NCI-H82 treated with DMSO at 0.1 percent for 48 hours (cell line): ENCODE data around the gene CLEC1A.

Experiments used
- DNase-seq: peaks from one replicate; lab custom pipeline; 2025; ENCODE audit not compliant: unreplicated experiment; lab: John Stamatoyannopoulos, UW

Gene CLEC1A, protein sequence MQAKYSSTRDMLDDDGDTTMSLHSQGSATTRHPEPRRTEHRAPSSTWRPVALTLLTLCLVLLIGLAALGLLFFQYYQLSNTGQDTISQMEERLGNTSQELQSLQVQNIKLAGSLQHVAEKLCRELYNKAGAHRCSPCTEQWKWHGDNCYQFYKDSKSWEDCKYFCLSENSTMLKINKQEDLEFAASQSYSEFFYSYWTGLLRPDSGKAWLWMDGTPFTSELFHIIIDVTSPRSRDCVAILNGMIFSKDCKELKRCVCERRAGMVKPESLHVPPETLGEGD

DNA sequence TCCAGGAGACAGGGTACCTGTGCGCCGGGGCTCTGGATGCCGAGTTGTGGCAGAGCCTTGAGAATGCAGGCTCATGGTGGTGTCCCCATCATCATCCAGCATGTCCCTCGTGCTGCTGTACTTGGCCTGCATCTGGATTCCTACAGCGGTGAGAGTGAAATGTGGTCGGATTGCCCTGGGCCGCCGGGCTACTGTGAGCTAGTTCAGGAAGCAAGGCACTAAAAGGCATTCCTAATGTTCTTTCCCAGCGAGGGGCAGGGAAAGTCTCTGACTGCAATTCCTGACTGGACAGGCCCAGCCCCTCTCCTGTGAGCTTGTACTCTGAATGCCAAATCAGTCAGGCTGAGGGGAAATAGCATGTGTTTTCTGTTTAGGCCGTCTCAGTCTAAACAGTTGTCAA is at the start of gene CLEC1A:
CLEC1A (minus strand) TSS at position 195 of the 400 bp plus-strand sequence; CDS start at position 132, 63 bp downstream.
- no peak for DNase-seq

DNA sequence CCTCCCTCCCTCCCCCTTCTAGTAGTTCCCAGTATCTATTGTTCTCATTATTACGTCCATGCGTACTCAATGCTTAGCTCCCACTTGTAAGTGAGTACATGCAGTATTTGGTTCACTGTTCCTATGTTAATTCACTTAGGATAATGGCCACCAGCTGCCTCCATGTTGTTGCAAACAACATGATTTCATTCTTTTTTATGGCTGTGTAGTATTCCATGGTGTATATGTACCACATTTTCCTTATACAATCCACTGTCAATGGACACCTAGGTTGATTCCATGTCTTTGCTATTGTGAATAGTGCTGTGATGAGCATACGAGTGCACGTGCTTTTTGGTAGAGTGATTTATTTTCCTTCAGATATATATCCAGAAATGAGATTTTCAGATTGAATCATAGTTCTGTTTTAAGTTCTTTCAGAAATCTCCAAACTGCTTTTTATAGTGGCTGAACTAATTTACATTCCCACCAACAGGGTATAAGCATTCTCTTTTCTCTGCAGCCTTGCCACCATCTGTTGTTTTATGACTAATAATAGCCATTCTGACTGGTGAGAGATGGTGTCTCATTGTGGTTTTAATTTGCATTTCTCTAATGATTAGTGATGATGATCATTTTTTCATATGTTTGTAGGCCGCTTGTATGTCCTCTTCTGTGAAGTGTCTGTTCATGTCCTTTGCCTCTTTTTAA is 49.1 kb upstream of the CLEC1A start:
- no peak for DNase-seq

DNA sequence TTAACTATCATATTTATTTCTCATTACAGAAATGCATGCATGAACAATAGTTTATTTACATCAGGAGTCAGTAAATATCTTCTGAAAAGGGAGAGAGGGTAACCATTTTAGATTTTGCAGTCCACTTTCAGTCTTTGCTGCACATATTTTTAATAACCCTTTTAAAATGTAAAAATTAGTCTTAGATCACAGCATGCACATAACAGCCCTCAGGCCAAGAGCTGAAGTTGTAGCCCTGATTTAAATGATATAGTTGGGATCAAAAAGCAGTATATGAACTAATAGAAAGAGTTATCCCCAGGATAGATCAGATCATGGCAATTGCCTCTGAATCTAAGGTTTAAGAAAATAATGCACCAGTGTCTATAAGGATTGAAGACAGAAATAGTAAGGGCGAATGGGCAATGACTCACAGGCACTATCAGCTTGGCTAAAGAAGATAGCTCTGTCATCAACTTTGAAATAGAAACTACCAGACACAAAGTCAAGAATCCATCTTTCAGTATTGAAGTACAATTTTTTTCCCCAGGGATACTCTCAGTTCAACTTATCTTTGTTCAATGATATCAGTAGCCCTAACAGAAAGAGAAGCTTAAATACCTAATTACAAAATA is 44.3 kb upstream of the CLEC1A start:
- DNase-seq: no peak

DNA sequence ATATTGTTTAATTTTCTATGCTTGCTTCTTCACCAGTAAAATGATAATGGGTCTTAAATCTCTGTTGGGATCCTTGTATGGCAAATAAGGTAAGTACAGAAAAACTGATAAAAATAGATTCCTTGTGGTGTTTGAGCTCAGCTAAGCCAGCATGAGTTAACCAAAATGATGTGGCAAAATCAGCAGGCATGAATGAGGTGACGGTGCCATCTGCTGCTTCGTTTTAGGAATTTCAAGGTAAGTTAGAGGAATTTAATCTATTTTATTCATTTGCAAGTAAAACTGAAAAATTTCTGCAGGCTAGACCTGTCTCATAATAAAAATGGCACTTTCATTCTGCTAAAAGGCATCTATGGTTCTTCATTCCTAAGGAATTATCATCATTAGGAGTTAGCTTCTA is 41.2 kb upstream of the CLEC1A start:
- DNase-seq: peak; percentile 24

DNA sequence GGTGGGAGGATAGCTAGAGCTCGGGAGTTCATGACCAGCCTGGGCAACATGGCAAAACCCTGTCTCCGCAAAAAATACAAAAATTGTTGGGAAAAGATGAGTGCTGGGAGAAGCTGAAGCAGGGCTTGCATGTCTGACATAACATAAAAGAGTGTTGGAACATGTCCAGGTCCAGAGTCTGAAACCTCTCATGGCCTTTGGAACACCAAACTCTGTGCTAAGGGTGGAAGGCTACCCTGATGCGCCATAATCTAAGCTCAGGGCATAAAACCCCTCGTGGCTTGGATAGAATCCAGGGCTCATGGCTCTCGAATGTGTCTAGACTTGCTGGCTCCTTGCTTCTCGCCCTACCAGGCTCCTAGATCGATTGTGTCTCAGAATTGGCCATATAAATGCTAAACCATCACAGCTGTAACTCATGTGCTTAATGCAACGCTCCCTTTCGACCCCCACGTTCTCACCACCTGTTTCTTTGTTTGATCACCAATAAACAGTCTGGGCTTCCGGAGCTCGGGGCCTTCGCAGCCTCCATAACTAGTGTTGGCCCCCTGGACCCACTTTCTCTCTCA is 37.9 kb upstream of the CLEC1A start:
- DNase-seq: no peak

DNA sequence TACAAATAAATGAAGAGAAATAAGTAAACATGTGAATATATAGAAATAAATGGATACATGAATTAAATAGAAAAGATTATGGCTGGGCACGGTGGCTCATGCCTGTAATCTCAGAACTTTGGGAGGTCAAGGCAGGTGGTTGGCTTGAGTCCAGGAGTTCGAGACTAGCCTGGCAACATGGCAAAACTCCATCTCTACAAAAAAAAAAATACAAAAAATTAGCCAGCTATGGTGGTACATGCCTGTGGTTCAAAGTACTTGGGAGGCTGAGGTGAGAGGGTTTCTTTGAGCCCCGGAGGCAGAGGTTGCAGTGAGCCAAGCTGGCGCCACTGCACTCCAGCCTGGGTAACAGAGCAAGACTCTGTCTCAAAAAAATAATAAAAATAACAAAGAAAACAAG is 36.3 kb upstream of the CLEC1A start:
- DNase-seq: no peak

DNA sequence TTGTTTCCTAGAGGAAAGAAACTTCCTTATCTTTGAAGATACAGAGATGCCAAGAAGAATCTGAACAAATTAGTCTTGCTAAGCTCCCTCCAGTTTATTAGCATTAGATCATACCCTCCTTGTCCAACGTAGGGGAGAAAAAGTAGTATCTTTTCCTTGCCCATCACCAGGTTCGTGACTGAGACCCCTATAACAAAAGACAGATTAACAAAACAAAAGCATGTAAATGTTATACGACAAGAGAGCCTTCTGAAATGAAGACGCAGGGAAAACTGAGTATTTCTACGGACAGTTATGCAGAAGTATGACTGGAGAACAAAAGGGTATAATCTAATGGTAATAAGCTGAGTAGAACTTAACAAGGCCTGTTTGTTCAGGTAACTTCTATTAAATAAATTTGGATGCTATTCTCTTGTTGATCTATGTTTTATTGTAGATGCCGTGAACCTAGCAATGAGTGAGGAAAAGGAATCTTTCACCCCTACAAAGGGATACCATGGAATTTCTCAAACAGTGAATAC is 34.1 kb upstream of the CLEC1A start:
- no peak for DNase-seq

DNA sequence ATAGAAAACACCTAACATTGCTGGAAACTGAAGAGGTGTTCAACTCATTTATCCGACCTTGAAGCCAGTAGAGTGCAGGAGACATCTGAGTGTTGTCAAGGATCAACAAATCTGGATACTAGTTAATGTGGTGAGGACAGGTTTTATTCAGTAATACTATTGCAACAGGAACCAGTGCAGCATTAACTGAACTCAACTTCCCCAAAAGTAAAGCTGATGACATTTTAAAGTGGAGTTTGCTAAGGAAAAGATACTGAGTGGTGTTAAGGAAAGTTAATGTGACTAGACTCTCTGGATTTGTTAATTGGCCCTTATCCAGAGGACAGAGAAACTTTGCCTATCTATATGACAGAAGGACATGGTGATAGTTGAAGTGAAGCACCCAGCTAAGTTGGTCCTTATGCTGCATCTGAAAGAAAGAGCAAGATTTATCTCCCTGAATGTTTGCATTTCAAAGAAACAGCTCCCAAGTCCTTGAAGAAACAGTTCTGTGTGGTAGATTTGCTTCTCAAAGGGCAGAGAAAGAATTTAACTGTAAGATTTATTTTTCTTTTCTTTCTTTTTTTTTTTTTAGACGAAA is 32.4 kb upstream of the CLEC1A start:
- no peak for DNase-seq

DNA sequence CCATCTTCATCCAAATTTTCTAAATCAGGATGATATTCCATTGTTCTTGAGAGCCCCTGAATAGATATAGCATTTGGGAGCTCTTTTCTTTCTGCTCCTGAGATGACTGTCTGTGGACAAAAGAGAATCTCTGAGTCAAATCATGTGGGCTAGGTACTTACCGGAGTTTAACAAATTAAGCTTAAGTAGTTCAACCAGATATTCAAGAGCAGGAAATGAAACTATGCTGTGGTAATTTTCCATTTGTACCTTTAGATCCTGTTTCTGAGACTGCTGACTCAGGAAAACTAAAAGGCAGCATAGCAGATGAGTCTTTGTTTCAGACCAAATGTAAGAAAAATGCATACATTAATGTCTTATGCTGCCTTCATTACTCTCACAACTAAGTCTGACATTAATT is 31.3 kb upstream of the CLEC1A start, which contains the start of gene CLEC7A:
CLEC7A (minus strand) TSS at position 158 of the 400 bp plus-strand sequence; CDS start at position 41, 117 bp downstream.
- no peak for DNase-seq

DNA sequence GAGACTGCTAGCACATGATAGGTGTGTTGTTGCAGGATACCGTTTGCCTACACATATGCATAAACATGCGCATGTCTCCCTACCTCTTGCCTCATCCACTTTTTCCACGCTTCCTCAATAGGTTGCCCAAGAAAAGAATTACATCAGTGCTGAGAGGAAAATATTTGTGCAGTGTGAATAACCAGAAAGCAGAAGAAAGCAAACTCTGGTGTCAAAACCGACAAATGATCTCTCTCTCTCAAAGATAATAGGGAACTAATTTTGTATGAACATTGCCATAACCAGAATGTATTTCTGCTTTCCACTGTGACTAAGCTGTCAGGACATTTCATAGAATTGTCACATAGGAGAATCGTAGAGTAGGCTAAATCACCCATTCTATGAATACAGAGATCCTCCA is 29.9 kb upstream of the CLEC1A start:
- no peak for DNase-seq

DNA sequence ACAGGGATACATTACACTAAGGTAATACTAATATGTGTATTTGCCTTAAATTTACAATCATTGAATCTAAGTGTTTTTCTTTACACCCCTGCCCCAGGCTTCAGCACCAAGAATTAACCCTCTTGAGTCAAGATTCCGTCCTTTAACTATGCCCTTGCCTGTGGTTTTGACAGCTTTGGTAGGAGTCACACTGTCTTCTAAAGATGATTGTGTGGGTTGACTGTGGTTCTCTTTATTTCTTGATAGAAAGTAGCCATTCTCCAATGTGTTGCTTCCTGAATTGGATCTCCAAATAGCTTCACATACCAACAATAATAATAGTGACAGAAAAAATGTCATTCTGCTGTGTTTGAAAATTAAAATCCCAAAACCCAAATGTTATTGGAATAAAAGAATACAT is 27.6 kb upstream of the CLEC1A start:
- no peak for DNase-seq

DNA sequence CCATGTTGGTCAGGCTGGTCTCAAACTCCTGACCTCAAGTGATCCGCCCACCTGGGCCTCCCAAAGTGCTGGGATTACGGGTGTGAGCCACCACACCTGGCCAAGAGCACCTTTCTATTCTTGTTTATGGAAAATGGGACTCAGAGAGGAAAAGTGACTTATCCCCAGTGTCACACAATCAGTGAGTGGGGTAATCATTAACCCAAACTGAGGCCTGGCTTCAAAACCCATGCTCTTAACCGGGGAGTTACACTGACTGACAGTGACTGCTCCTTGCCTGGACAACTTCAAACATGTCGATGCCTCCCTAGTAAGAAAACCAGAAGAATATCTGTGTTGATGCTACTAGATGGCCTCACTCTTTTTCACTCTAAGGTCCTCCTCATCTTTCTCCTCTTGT is 23.9 kb upstream of the CLEC1A start:
- DNase-seq: no peak

DNA sequence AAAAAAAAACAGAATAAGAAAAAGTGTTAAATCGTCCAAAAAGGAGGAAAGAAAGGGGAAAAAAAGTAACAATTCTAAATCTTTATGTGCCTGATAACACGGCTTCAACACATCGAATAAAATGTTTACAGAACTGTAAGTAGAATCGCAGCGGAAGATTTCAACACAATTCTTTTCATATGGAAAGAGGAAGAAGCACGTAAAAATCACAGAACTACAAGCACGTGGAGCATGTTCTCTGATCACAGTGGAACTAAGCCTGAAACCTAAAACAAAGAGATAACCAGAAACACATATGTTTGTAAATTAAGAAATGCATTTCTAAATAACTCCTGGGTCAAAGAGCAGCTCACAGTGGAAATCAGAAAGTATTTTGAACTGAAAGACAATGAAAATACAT is 22.5 kb upstream of the CLEC1A start:
- DNase-seq: no peak

DNA sequence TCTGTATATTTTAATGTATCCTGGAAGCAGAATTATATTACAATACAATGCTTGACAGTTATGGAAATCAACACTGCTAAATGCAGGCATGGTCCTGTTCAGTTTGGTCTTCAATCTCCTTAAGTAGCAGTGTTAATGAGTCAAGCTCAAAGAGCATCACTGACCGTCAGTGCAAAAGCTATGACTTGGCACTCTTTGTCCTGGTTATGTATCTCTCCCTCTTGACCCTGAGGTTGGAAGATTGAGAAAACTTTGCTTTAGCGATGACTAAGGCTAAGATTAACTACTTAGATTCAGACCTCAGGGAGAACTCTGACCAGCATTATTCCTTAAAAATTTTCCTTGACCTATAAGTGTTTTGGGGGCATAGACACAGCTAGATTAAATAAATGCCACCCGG is 20.3 kb upstream of the CLEC1A start:
- DNase-seq: no peak

DNA sequence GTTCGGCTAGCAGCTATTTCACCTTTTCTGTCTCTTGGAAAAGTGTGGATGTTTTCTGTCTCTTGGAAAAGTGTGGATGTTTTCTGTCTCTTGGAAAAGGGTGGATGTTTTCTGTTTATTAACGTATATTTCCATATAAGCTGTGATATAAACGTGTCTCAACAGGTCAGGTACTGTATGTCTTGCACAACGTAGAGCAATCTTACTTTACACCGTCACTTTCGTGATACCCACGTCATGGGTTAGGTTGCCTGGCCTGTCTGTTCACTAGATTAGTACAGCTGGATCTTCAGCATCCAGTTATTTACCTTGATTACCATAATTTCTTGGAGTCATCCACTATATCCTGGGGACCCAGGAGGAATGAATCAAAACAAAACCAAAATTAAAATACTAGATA is 17.1 kb upstream of the CLEC1A start:
- DNase-seq: no peak

DNA sequence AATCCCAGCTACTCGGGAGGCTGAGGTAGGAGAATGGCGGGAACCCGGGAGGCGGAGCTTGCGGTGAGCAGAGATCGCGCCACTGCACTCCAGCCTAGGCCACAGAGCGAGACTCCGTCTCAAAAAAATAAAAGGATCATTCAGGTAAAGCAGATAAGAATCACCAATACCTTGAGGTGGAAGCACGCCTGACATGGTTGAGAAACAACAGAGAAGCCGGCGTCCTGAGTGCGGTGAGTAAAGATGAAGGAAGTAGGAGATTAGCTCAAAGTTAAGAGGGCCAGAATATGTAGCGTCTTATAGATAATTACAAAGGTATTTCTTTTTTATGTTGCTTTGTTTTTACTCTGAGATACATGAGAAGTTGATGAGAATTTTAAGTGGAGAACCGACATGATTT is 16.5 kb upstream of the CLEC1A start:
- no peak for DNase-seq

DNA sequence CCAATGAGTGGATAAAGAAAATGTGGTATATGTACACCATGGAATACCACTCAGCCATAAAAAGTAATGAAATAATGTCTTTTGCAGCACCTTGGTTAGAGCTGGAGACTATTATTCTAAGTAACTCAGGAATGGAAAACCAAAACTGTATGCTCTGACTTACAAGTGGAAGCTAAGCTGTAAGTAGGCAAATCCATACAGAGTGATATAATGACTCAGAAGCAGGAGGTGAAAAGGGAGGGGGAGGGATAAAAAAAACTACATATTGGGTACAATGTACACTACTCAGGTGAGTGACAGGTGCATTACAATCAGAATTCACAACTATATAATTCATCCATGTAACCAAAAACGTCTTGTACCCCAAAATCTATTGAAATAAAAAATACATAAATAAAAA is 15.1 kb upstream of the CLEC1A start:
- no peak for DNase-seq

DNA sequence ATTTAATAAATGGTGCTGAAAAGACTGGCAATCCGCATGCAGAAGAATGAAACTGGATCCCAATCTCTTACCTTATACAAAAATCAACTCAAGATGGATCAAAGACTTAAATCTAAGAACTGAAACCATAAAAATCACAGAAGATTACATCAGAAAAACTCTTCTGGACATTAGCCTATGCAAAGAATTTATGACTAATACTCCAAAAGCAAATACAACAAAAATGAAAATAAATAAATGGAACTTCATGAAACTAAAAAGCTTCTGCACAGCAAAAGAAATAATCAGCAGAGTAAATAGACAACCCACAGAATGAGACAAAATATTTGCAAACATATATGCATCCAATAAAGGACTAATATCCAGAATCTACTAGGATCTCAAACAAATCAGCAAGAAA is 14.3 kb upstream of the CLEC1A start:
- DNase-seq: no peak

DNA sequence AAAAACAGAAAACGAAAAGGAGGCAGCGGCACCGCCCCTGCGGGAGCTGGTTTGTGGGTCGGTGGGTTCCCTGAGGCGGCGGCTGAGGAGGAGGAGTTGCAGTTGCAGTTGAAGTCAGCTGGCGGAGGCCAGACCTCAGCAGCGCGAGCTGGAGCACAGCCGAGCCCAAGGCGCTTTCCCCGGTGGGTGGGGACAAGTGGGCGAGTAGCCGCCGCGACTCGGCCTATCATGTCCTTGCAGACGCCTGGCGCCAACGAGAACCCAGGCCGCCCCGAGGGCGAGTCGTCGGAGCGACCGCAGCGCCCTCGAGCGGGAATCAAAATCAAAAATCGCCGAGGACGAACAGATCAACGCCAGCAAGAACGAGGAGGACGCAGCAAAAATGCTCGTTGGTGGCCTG is 12.7 kb upstream of the CLEC1A start:
- no peak for DNase-seq

DNA sequence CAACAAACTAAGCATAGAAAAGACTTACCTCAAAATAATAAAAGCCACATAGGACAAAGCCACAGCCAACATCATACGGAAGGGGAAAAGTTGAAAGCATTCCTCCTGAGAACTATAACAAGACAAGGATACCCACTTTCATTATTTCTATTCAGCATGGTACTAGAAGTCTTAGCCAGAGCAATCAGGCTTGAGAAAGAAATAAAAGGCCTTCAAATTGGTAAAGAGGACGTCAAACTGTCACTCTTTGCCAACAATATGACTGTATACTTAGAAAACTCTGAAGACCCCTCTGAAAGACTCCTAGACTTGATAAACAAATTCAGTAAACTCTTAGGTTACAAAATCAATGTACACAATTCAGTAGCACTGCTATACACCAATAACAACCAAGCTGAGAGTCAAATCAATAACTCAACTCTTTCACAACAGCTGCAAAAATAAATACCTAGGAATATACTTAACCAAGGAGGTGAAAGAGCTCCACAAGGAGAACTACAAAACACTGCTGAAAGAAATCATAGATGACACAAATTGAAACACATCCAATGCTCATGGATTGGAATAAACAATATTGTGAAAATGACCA is 11.6 kb upstream of the CLEC1A start:
- DNase-seq: no peak

DNA sequence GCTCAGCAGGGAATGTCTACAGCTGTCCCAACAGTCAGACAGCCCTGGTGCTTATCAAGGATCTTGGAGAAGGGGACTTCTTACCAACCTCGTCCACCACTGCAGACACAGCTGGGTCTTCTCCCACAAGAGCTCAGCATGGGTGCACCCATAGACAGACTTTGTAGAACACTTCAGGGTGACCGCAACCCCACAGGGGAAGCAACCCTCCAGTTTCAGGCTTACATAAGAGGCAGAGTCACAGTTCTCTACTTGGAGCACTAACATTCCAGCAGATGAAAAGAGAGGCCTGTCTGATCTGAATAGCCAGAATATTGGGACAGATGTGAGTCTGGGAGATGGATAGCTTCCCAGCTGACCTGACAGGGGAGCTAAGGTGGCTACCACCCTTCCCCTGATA is 3.5 kb upstream of the CLEC1A start:
- DNase-seq: no peak
